Endodermal cell (in vitro differentiated cells): ENCODE measurements around the gene IFT27. TPM values are rescaled to one million over a fixed set of nuclear protein-coding genes. Genes with fewer than 3 reads are reported as not detected.

ENCODE experiments used
- DNase-seq: peaks from one replicate; pipeline ENCODE4 v3.0.0-alpha.2; 2017
- H3K27ac ChIP-seq: 2 replicates; pipeline ENCODE4 v1.5.1; 2013; ENCODE audit warnings: mild to moderate bottlenecking, low read depth, low read length, moderate library complexity
- H3K27me3 ChIP-seq: 2 replicates; pipeline ENCODE4 v1.6.1; 2013; ENCODE audit warnings: mild to moderate bottlenecking, low read length, moderate library complexity; ENCODE audit not compliant: insufficient read depth, control insufficient read depth, poor library complexity, severe bottlenecking
- H3K36me3 ChIP-seq: 2 replicates; pipeline ENCODE4 v1.7.0; 2013; ENCODE audit warnings: mild to moderate bottlenecking, low read length, moderate library complexity; ENCODE audit not compliant: control insufficient read depth, insufficient read depth
- H3K4me1 ChIP-seq: one replicate; pipeline ENCODE4 v1.7.0; 2013; ENCODE audit warnings: low read length; ENCODE audit not compliant: control insufficient read depth, insufficient read depth
- H3K4me3 ChIP-seq: 2 replicates; pipeline ENCODE4 v1.5.1; 2013; ENCODE audit warnings: mild to moderate bottlenecking, low read length, moderate library complexity
- H3K9ac ChIP-seq: 2 replicates; pipeline ENCODE4 v1.6.1; 2013; ENCODE audit warnings: mild to moderate bottlenecking, low read length, moderate library complexity; ENCODE audit not compliant: poor library complexity, severe bottlenecking; ENCODE audit errors: extremely low read depth
- H3K9me3 ChIP-seq: 2 replicates; pipeline ENCODE4 v1.6.1; 2013; ENCODE audit warnings: mild to moderate bottlenecking, low read length, moderate library complexity; ENCODE audit not compliant: control insufficient read depth
- H3K27ac Mint-ChIP-seq: 2 replicates; pipeline ENCODE4 v1.8.0; 2020; ENCODE audit warnings: mixed read lengths
- H3K27me3 Mint-ChIP-seq: 2 replicates; pipeline ENCODE4 v1.8.0; 2021; ENCODE audit warnings: mild to moderate bottlenecking, mixed read lengths; ENCODE audit not compliant: insufficient read depth
- H3K36me3 Mint-ChIP-seq: 2 replicates; pipeline ENCODE4 v1.8.0; 2020; ENCODE audit warnings: low read depth, mixed read lengths
- H3K4me1 Mint-ChIP-seq: 2 replicates; pipeline ENCODE4 v1.8.0; 2020; ENCODE audit warnings: mixed read lengths
- H3K4me3 Mint-ChIP-seq: 2 replicates; pipeline ENCODE4 v1.8.0; 2020; ENCODE audit warnings: mild to moderate bottlenecking, moderate library complexity, mixed read lengths
- H3K9me3 Mint-ChIP-seq: 2 replicates; pipeline ENCODE4 v1.8.0; 2020; ENCODE audit warnings: mild to moderate bottlenecking, mixed read lengths
- CTCF ChIP-seq: fragments of 200-600 bp; sonication (generic); conservative IDR thresholded peaks from 2 replicates; pipeline ENCODE4 v1.5.0; 2021; ENCODE audit warnings: antibody characterized with exemption, mild to moderate bottlenecking
- WGBS, 2 experiments: methylation state at CpG; one replicate each; pipeline versions ENCODE4 v1.1.5 to v1.1.7; 2013; ENCODE audit warnings: missing lambda C conversion rate in 2 of 2, mixed read lengths in 1 of 2; ENCODE audit not compliant: insufficient coverage in 1 of 2, insufficient read length in 1 of 2; 5-methylcytosine and 5-hydroxymethylcytosine counted together
- total RNA-seq, 2 donors: library from RNA; stranded (reverse); fragmentation: NEBNext Ultra II Directional in 1 of 2; extraction: Animal tissue kit (Norgen Biotek cat#: 25700) in 1 of 2; gene quantifications; 2 replicates in 1 of 2; 3 replicates in 1 of 2; pipeline ENCODE4 v1.2.1, GENCODE V29; 2021

IFT27 gene
- total RNA-seq, 2 donors from 2014 or later: 49.8 to 65.2 TPM

DNA sequence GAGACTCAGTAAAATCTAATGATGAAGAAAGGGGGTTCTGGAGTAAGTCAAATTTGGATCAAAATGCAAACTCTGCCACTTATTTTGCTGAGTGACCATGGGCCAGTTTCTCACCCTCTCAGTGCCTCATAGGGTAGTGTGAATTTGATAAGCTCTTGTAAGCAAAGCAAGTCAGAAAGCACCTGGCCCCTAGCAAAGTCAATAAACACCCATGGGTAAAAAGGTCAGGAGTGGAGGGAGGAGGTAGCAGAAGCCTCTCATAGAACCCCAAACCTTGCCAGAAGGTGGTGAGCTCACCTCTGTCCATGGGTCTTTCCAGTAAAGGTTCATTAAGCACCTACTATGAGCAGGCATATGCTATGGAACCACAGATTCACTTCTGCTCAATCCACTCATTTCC, 53.9 kb downstream of the IFT27 start:
- Histone ChIP-seq H3K4me3 (no peak overlapping the region), H3K36me3 (no peaks in the 10 kb centered on the region), H3K27me3 (peaks cover 9% of the 10 kb centered on the region), H3K9me3 (no peaks in the 10 kb centered on the region), H3K27ac (no peak overlapping the region), H3K4me1 (no peaks in the 10 kb centered on the region), H3K9ac (no peak overlapping the region)
- no peak overlapping the region for H3K27ac Mint-ChIP-seq
- no peaks in the 10 kb centered on the region for H3K9me3 Mint-ChIP-seq
- H3K27me3 Mint-ChIP-seq: peaks cover 5% of the 10 kb centered on the region
- no peaks in the 10 kb centered on the region for H3K4me1 Mint-ChIP-seq
- no peaks in the 10 kb centered on the region for H3K36me3 Mint-ChIP-seq
- no peak for TF ChIP-seq CTCF
- DNase-seq: no peak
- no peak overlapping the region for H3K4me3 Mint-ChIP-seq

GRCh38 chr22:36715647-36716046, 60.3 kb downstream of the IFT27 start:
- Mint-ChIP-seq H3K4me1 (peaks cover 3% of the 10 kb centered on the region), H3K4me3 (no peak overlapping the region), H3K27me3 (peaks cover 1% of the 10 kb centered on the region), H3K27ac (no peak overlapping the region), H3K9me3 (no peaks in the 10 kb centered on the region), H3K36me3 (no peaks in the 10 kb centered on the region)
- H3K4me1 ChIP-seq: no peaks in the 10 kb centered on the region
- TF ChIP-seq CTCF: no peak
- no peaks in the 10 kb centered on the region for H3K36me3 ChIP-seq
- H3K27ac ChIP-seq: no peak overlapping the region
- H3K9ac ChIP-seq: no peak overlapping the region
- peaks cover 10% of the 10 kb centered on the region for H3K27me3 ChIP-seq
- 97 to 100% methylated on average over 1 of the region's 1 CpG for WGBS, 2 experiments
- no peak for DNase-seq
- no peak overlapping the region for H3K4me3 ChIP-seq
- no peaks in the 10 kb centered on the region for H3K9me3 ChIP-seq

DNA sequence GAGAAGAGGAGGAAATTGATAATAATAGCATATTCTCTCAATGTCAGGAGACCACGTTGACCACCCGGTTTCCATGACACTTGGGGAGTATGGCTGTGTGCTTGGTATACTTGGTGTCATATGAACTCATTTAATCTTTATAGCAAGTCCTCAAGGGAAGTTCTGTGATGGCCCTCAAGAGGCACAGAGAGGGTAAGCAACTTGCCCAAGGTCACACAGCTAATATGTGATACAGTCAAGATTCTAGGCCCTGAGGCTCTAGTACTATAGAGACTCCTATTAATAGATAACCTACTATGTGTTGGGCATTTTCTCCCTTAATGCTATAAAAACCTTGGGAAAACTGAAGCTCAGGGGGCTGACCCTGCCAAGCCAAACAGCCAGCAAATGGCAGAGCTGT, 61.8 kb downstream of the IFT27 start:
- DNase-seq: no peak
- H3K27ac Mint-ChIP-seq: no peak overlapping the region
- no peaks in the 10 kb centered on the region for H3K9me3 ChIP-seq
- no peaks in the 10 kb centered on the region for H3K36me3 Mint-ChIP-seq
- TF ChIP-seq CTCF: no peak
- H3K4me3 Mint-ChIP-seq: no peak overlapping the region
- H3K9me3 Mint-ChIP-seq: no peaks in the 10 kb centered on the region
- no peaks in the 10 kb centered on the region for H3K36me3 ChIP-seq
- no peak overlapping the region for H3K9ac ChIP-seq
- no peak overlapping the region for H3K4me3 ChIP-seq
- H3K27me3 ChIP-seq: peaks cover 7% of the 10 kb centered on the region
- H3K4me1 Mint-ChIP-seq: peaks cover 3% of the 10 kb centered on the region
- H3K27ac ChIP-seq: no peak overlapping the region
- WGBS, 2 experiments: 100% methylated on average over 2 of the region's 2 CpGs
- no peaks in the 10 kb centered on the region for H3K4me1 ChIP-seq
- H3K27me3 Mint-ChIP-seq: peaks cover 1% of the 10 kb centered on the region
